HG02610 (cell line): ENCODE data around the gene NBL1.
A peak's percentile ranks its signal among the peaks of the same experiment; 100 is the strongest.

Experiments used
- ATAC-seq: cut with Tn5 transposase; IDR thresholded peaks from one replicate; pipeline ENCODE4 v1.9.1; 2021; ENCODE audit warnings: mild to moderate bottlenecking, moderate library complexity; ENCODE audit not compliant: unreplicated experiment

Gene NBL1, protein sequence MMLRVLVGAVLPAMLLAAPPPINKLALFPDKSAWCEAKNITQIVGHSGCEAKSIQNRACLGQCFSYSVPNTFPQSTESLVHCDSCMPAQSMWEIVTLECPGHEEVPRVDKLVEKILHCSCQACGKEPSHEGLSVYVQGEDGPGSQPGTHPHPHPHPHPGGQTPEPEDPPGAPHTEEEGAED

DNA sequence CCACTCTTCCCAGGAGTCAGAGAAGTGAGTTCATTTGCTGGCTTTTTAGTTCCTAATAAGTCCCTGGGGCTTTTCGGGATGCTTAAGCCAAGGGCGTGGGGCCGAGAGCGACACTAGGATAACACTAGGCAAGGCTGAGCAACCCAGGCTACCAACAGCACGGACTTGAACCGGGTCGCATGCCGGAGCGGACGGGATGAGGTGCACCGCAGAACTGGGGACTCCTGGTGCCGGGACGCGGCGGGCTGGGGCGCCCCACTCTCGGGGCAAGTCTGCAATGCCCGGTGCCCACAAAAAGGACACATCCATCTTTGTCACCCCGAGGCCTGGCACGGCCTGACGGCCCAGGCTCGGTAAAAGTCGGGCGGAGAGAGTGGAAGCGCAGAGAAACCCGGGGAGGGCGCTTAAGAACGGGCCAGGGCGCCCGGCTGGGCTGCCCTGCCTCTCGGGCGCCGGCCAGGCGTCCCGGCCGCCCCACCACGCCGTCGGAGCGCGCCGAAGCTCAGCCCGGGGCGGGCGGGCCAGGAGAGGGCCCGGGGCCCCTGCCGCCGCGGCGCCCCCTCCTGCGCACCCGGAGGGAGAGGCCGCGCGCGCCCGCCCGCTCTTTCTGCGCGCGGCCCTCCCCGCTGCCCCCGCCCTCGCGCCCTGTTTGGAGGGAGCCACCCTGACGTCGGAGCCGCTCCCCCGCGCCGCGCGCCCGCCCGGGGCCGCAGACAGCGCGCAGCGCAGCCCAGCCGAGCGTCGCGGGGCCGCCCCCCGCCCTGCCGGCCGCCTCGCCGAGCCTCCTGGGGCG lies at the start of gene NBL1:
NBL1 (plus strand) TSS at position 710 of the 793 bp plus-strand sequence. CDS start 10,720 bp downstream, outside the sequence.
- ATAC-seq, result no peak

DNA sequence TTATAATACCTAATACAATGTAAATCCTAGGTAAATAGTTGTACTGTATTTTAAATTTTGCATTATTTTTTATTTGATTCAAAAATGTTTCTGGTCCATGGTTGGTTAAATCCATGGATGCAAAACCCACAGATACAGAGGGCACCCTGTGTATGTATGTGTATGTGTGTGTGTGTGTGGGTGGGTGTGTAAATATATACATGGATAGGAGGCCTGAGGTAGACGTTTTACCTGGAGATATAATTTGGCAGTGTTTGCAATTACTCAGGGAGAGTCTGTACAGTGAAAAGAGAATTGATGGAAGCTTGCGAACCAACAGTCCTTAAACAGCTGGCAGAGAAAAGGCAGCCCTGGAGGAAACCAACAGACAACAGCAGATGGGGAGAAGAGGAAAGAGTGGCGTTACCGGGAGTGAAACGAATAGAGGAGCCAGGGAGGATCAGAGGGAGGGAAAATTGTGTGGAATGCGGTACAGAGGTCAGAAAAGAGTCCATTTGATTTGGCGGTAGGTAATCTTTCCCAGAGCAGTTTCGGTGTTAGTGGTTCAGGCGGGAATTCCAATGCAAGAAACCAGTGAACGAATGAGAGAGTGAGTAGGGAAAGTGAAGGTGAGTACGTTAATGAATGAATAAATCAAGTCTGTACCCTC lies 47.9 kb upstream of the NBL1 start:
- no peak for ATAC-seq

DNA sequence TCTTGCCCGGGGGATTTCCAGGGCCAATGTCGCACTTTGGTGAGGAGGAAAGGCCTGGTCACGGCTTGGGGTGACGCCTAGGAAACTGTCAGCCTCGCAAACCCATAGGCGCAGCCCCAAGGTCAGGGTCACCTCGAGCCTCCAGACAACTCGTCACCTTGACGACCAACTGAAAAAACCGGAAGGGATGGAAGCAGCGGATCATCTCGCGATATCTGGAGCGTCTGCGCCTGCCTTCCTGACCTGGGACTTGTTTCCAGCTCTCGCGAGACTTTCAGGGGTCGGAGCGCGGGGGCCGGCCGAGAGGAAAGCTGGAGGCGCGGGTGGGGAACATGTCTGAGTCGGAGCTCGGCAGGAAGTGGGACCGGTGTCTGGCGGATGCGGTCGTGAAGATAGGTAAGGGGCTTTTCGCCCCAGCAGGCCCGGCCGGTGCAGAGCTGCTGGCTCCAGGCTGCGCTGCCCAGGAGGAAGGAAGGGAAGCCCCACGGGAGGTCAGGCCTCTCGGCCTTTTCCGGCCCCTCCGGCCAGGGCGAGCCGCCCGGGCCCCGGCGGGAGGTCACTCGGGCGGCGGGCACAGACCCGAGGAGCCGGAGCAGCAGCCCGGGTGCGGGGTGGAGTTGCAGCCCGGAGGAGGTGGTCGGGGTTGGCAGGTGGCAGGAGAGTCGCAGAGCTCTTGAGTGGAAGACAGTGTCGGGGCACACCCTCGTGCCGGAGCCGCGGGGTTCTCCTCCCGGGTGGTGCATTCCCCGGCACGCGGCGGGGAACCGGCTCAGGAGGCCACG lies 47.2 kb upstream of the NBL1 start:
- ATAC-seq, result peak; percentile 83

DNA sequence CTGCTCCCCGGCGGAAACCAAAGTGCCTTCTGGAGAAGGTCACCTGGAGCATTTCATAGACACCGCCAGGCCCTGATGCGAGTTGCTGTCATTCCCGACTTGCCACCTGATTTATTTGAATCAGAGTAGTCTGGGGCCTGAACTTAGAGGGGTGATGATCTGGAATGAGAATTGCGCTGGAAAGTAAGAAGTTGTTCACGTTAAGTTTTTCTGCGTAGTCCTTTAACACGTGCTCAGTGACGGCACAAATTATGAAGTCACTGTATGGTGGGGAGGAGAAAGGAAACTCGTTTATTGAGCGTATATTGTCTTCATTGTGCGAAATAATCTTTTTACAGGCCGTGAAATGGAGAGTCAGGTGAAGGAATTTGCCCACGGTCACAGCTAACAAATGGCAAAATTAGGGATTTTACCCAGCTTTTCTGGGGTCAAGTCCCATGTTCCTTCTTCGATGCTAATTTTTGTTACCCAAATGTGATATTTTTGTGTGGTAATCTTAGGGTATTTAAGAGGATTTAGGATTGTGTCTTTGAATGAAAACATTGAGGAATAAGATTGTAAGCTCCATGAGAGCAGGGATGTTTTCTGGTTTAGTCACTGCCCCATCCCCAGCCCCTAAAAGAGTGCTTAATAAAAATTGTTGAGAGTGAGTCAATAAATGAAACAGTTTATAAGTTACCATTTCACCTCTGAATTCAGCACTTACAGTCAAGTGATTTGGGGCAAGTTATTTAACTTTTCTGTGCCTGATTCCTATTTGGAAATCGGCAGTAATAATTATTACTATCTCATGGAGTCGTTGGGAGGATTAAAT lies 46.4 kb upstream of the NBL1 start:
- ATAC-seq, result peak; percentile 8

DNA sequence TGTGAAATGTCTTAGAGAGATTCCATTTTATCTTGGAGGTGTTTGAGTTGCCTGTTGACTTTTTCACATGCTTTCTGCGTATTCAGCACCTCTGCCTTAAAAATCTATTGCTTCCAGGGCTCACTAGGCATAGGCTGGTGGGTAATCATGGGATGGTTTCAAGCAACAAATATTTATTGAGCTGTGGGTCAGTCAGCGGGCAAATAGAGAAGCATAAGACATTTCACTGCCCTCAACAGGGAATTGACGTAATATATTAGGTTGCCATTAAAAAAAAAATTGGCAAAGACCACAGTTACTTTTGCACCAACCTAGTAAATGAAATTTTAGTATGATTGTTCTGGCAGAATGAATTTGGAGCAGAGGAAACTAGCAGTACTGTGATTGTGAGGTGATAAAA lies 44.3 kb upstream of the NBL1 start:
- ATAC-seq, result no peak

DNA sequence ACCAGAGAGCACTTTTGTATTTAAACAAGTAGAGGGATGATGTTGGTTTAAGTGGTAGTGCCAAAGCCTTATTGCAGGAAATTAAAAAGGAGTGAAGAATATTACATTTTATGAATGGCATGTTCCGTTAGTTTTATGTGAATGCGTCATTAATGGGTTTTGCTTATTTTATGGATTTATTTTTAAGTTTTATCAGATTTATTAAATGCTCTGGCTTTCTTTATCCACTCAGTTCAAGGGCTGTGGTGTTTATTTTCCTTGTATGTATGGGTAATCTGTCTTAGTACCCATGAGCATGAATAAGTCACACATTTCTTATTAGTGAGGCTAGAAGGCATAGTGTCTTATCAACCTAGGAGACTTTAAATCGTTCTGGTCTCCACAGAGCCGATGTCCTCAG lies 41.6 kb upstream of the NBL1 start:
- ATAC-seq, result no peak

DNA sequence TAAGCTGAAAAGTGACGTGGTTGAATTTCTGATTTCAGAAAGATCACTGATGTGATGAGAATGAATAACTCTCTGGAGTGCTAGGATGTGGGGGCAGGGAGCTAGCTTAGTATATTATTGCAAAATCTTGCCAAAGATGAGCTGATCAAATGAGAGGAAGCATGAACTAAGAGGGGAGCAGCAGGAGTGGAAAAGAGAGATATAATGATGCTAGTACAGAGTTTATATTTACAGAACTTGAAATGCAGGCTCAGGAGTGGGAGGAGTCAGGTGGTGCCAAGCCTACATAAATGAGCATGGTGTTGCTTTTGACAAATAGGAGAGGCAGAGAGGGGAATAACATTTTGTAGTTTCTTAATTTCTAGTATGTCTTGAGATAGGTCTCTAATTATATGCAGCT lies 38.1 kb upstream of the NBL1 start:
- ATAC-seq, result no peak

DNA sequence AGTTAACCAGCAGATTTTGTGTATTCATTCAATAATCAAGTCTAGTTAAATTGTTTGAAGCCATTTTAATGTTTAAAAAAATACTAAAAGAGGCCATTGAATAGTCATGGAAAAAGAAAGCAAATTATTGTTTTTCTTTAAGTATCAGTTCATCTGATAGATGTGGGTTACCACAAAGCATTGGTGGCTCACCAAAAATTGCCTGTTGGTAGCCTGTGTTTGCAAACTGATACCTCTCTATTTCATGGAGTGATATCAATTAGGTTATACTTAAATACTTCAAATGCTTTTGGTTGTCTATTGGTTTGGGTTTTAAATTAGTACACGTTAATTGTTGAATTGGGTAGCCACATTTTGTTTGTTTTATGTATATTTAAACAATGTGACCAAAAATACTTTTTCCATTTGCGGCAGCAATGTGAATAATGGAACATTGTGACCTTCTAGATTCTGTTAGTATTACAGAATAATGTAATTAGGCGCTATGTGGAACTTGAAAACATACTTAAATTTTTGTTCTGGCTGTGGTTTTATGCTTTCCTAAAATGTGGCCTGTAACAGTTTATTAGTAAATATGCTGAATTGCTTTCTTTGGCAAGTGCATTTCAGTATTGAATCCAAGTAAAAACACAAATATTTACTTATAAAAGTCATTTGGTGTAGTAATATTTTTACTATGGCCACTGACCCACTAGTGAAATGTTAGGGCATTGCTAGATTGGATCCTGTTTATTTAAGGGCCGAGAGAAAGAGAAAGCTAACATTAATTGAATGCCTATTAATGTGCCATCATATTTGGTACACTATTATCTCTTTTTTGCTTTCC lies 37.1 kb upstream of the NBL1 start:
- no peak for ATAC-seq

DNA sequence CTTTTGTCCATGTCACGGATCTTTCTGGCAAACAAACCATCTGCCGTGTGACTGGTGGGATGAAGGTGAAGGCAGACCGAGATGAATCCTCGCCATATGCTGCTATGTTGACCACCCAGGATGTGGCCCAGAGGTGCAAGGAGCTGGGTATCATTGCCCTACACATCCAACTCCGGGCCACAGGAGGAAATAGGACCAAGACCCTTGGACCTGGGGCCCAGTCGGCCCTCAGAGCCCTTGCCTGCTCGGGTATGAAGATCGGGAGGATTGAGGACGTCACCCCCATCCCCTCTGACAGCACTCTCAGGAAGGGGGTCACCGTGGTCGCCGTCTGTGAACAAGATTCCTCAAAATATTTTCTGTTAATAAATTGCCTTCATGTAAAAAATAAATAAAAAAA lies 35.9 kb upstream of the NBL1 start:
- no peak for ATAC-seq

DNA sequence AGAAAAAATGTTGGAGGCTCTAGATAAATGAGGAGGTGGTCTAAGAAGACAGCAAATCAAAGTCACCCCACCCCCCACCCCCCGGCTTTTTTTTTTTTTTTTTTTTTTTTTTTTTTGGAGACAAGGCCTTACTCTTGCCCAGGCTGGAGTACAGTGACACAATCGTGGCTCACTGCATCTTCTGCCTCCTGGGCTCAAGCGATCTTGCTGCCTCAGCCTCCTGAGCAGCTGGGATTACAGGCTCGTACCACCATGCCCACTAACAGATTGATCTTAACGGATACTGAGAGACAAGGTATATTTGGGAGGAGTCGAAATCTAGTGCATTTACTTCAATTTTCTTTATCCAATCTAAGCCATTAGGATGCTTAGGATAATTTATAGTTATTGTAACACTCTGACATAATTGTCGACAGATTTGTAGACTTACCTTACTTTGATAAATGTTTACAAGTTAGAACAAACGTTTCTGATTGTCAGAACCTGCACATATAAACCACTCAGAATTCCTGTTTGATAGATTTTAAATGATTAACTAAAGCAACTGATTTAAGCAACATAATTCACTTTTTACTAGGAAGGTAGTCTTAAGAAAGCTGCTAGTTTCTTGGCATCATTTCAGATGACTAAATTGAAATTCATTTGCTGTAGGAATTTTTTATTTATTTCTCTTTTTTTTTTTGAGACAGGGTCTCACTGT lies 33.7 kb upstream of the NBL1 start:
- ATAC-seq, result no peak

DNA sequence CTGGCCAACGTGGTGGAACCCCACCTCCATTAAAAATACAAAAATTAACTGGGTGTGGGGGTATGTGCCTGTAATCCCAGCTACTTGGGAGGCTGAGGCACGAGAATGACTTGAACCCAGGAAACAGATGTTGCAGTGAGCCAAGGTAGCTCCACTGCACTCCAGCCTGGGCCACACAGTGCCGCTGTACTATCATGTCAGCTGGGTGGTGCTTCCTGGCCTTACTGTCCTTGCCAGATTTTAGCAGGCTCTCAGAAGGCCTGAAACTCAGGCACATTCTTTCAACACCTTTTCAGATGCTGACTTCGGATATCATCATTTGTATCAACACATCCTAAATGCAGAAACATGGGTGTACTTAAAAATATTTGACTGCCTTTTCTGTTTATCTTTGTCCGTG lies 31.6 kb upstream of the NBL1 start:
- no peak for ATAC-seq

DNA sequence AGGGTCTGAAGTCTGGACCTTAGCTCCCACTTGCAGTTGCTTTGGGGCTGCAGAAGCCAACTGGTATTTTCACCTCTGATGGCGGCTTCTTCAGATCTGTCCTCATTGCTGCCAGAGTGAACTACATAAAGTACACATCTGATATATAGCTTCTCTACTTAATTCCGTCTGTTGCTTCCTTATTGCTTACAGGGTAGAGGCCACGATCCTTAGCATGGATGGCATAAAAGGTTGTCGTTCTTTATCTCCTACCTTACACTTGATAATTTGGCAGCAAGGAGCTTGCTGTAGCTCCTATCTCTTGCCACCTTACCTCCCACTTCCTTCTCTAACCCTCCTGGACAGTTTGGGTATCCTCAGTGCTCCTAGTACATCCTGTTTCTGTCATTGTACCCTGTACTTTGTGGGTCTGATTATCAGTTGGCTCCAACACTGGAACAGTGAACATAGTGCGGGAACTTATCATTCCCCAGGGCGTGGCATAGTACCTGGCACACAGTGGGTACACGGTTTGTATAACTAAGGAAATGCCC lies 30.9 kb upstream of the NBL1 start:
- ATAC-seq, result no peak

DNA sequence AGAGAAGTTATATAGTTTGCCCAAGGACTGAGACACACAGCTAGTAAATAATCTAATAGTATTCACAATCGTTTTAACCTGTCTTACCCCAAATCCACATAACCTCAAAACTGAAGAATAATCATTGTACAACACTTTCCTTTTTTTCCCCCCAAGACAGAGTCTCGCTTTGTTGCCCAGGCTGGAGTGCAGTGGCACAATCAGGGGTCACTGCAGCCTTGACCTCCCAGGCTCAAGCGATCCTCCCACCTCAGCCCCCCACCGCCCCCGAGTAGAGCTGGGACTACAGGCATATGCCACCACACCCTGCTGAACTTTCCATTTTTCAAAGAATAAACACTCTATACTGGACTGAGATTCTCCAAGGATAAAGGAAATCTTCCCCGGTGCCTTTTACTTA lies 28.7 kb upstream of the NBL1 start:
- ATAC-seq, result no peak

DNA sequence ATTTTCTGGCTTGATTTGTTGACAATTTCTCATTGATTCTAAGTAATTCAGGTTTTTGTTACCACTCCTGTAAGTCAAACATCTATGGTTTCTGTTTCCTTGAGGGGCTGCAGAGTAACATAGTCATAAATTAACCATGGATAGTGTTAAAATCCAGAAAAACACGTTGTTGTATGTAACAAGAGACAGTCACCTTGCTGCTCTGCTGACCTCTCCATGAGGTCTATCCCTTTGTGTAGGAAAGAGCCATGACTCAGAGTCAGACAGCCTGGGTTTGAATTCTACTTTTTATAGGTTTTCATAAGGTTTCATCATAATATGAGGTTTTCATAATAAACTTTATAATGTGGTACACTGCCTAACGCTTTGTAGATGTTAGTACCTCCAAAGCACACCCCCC lies 27.6 kb upstream of the NBL1 start:
- no peak for ATAC-seq

DNA sequence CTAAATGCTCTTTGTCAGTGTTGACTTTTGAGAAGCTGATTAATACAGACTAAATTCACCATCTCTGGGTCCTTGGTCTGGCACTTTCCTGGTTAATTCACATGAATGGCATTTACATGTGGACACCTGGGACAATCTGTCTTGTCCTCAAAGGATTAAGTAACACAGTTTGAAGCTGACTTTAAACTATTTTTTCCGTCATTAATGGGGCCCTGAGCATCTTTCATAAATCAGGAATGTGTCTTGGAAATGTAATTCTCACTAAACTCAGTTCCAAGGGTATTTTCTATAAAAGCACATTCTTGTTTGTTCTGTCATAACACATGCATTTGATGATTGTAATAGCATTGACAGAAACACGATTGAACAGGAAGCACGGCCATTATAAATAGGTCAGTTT lies 26.7 kb upstream of the NBL1 start:
- no peak for ATAC-seq

DNA sequence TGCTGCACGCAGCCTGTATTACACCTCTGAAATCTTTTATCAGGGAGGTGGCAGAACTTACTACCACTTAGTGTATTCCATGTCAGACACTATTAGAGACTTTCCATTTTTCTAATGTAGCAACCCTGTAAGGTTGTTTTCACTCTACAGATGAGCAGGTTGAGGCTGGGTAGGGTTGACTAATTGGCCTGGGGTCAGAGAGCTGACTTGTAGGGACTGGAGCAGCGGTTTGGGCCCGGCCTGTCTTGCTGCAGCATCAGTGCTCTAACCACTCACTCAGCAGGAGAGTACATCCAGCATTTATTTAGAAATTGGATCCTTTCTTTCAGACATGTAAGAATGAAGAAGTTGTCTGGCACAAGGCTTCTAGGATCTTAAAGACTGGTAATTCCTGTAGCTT lies 25.7 kb upstream of the NBL1 start:
- no peak for ATAC-seq

DNA sequence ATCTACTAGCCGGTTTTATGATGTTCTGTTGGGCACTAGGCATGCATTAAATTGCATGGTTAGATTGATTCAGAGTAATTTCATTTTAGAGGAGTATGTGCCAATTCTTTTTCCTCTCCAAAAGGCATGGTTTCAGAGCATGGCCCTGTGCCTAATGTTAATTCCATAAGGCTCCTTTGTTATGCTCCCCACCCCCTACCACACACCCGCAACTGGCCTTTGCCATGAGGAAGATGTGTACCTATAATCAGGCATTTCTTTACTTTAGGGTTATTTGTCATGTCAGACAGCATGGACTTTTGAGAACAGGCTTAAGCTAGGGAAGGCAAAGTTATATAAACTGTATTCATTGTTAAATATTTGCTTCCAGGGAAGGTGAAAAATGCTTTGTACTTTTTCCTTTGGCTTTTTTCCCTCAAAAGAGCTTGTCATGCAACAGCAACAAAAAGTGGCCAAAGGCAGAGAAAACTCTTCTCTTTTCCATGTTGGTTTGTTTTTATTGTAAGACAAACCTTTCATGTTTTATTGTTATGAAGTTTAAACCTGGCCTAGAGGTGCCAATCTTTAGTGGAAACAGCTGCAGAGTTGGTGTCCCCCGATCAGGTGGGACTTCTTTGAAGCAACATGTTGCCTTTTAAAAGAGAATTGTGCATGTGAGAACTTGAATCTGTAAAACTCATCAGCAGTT lies 24.3 kb upstream of the NBL1 start:
- ATAC-seq, result no peak

DNA sequence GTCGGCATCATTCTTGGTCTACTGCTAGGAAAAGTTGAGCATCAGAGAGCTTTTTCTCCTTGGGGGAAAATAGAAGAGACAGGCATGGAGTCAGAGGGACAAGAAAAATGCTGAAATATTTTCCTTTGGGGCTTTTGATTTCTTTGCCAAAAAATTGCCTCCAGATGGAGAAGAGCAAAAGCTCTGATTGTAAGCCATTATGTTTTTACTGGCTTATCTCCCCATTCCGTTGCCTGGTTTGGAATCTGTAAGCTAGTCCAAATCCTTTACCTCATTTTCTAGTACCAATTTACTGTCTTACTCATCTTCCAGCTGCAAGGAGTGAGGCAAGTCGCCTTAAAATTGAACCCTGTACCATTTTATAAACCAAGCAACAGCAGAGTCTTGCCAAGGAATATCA lies 23.3 kb upstream of the NBL1 start:
- no peak for ATAC-seq
